Measurements from ENCODE around the gene SPSB3.

The SPSB3 gene

GRCh38 chr16:1788095-1788707 lies 5.8 kb upstream of the SPSB3 start:
- no peak for DNase-seq

GRCh38 chr16:1787322-1788094 lies 5.1 kb upstream of the SPSB3 start:
- DNase-seq = no peak

- no peak for DNase-seq
Measured at GRCh38 chr16:1787056-1787321, 4.6 kb upstream of the SPSB3 start.

- DNase-seq = no peak
Measured at GRCh38 chr16:1786242-1787055, 4.1 kb upstream of the SPSB3 start.

- no peak for DNase-seq
Measured at GRCh38 chr16:1785846-1786170, 3.4 kb upstream of the SPSB3 start.

GRCh38 chr16:1784977-1785845 lies 2.8 kb upstream of the SPSB3 start:
- DNase-seq = no peak

GRCh38 chr16:1781758-1782407 lies 488 bp downstream of the SPSB3 start:
- DNase-seq = no peak

- DNase-seq = no peak
Measured at GRCh38 chr16:1781254-1781653, 1.1 kb downstream of the SPSB3 start.

GRCh38 chr16:1780677-1781072 lies 1.7 kb downstream of the SPSB3 start:
- no peak for DNase-seq

- DNase-seq = no peak
Measured at GRCh38 chr16:1779741-1780676, 2.4 kb downstream of the SPSB3 start.

GRCh38 chr16:1779234-1779701 lies 3.1 kb downstream of the SPSB3 start:
- no peak for DNase-seq

GRCh38 chr16:1778200-1779179 lies 3.9 kb downstream of the SPSB3 start:
- DNase-seq = peak; percentile 15

GRCh38 chr16:1777375-1778199 lies 4.8 kb downstream of the SPSB3 start:
- DNase-seq = no peak

GRCh38 chr16:1776991-1777374 lies 5.4 kb downstream of the SPSB3 start:
- no peak for DNase-seq

- no peak for DNase-seq
Measured at GRCh38 chr16:1776672-1776955, 5.8 kb downstream of the SPSB3 start.

- no peak for DNase-seq
Measured at GRCh38 chr16:1775846-1776671, 6.3 kb downstream of the SPSB3 start.

- no peak for DNase-seq
Measured at GRCh38 chr16:1775006-1775845, 7.1 kb downstream of the SPSB3 start.

Data from fibroblast of skin of back (primary cell).